Measurements from ENCODE around the gene MYH7.

The MYH7 gene

DNA sequence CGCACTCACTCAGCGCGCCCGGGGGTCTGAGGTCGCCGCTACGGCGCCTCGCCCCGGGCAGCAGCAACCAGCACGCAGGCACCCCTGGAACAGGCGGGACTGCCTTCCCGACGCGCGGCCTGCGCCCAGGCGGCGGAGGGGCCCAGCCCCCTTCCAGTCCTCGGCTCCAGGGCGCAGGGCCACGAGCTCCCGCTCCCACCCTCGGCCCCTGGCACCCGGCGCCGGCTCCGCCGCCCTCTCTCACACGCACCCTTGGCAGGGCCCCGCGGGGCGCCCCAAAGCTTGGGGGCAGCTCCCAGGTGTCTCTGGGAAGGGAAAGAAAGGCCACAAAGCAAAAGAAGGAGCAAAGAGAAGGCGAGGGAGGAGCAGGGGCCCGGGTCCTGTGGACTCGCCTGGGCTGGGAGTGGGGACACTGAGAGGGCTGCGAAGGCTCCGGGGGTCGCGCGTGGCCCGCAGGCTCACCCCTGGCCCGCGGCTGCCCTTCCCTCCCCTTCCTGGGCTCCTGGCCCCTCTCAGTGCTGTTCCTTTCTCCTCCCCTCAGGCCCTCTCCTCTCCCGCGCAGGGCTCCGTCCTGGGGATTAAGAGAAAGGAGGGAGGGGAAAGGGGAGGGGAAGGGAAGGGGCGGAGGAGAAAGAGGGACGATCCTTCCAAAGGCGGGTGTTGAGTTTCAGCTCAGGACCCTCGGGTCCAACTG, 69.6 kb downstream of the MYH7 start:
- no peak for FAIRE-seq

DNA sequence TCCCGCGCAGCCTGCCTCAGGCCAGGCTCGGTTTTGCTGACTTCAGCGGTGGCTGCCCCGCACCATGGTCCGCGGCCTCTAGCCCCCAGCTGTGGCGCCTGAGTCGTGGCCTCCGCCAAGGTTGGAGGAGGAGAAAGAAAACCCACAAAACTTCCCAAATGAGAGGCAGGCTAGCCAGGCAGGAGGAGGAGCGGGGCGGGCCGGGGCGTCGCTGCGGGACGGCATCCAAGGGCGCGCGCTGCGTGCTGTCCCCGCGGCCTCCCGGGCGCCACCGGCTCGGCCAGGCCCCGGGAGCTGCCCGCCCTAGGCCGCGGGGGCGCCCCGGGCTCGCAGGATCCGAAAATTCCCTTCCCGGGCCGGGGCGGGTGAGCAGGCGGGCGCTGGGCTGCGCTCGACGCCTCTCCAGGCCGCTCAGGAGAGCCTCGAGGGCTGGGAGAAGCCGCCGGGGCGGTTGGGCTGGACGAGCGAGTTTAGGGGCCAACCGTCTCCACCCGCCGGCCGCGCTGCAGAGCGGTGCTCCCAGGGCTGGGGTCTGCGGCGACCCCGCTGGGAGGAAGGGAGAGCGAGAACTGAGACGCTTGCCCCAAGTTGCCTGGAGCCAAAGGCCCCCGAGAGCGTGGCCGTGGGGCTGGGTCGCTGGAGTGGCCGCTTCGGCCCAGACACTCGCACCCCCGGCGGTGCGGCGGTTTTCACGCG, 70.3 kb downstream of the MYH7 start, which contains the start of gene EFS:
Gene EFS, minus strand, starts transcription at position 137 of the 696 bp plus-strand sequence. CDS start 147 bp downstream, outside the sequence.
- no peak for FAIRE-seq

DNA sequence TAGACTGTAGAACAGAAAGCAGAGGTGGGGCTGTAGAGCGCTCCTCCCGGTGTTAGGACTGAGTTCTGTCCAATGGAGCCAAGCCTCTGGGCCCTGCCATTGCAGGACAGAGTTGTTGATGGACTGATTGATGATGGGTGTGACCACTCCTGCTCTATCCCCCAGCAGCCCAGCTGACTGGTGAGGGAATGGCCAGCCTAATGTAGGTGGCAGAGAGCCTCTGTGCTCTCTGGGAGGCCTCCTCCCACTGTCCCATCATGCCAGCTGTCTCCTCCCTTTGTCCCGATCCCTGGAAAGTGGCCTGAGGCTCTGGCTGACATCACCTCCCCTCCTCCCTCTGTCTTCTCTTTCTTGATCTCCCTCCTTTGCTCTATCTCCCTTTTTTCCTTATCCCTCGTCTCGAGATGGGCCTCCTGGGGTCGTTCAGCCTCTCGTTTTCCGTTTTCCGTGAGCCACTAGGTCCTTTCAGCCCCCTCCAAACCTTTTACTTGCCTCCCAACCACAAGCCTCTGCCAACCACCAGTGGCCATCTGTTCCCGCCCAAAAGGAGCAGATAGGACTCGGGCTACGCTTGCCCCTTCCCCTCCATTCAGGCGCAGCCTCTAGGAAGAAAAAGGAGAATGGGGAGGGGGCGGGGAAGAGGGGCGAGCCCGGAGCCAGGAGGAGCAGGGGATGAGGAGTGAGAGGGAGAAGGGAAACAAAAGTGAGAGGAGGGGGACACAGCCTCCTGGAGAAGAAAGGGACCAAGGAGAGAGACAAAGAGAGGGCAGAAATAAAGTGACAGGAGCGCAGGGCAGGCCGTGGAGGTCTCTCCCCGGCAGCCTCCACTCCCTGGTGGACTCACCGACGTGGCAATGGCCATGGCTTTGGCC, 71.1 kb downstream of the MYH7 start:
- FAIRE-seq, result no peak
